Caco-2 (cell line): Measurements from ENCODE around the gene MACROD2. TPM values are rescaled to one million over a fixed set of nuclear protein-coding genes. Genes with fewer than 3 reads are reported as not detected.
"Not testable (repeated sequence)": the region's sequence is repeated elsewhere in the genome, so short reads cannot be mapped to it uniquely, and the experiment has no call there.

Experiments
- BruUV-seq: library from RNA; stranded (reverse); fragments of 400-500 nt; replicated peaks from 2 replicates; lab custom pipeline; 2021; lab: Mats Ljungman, UMichigan
- CTCF ChIA-PET: fragments of 300-600 bp; sonication (Branson Sonifier 250); formaldehyde crosslinking; loops from one replicate; lab custom pipeline; 2022; ENCODE audit warnings: antibody characterized with exemption; lab: Charles Lee
- POLR2A ChIA-PET: fragments of 300-600 bp; sonication (Branson Sonifier 250); formaldehyde crosslinking; loops from one replicate; lab custom pipeline; 2022; ENCODE audit warnings: antibody characterized with exemption; lab: Charles Lee
- DNase-seq, 2 experiments: peaks; one replicate each; pipeline versions ENCODE4 v3.0.0 to v3.0.0-alpha.2; 2020 to 2022
- H3K27me3 ChIP-seq: replicated peaks from 2 replicates; pipeline ENCODE4 v1.6.0; 2011; ENCODE audit warnings: low read length; ENCODE audit not compliant: control insufficient read depth, insufficient read depth
- H3K36me3 ChIP-seq: 2 replicates; pipeline ENCODE4 v1.5.1; 2011; ENCODE audit warnings: low read length; ENCODE audit not compliant: control insufficient read depth, insufficient read depth
- H3K4me1 ChIP-seq: fragments of 250-450 bp; sonication (Bioruptor Pico); 2 replicates; pipeline ENCODE4 v1.5.1; 2020; ENCODE audit warnings: mild to moderate bottlenecking
- H3K4me3 ChIP-seq: 2 replicates; pipeline ENCODE4 v1.5.1; 2011; ENCODE audit warnings: low read depth, mild to moderate bottlenecking, control low read depth, low read length
- H3K9me3 ChIP-seq: fragments of 250-450 bp; sonication (Bioruptor Pico); 2 replicates; pipeline ENCODE4 v1.5.1; 2020; ENCODE audit warnings: mild to moderate bottlenecking, moderate library complexity
- H3K27ac Mint-ChIP-seq: one replicate; pipeline ENCODE4 v1.8.0; 2022; ENCODE audit warnings: mixed read lengths; ENCODE audit not compliant: unreplicated experiment
- H3K27me3 Mint-ChIP-seq: one replicate; pipeline ENCODE4 v1.8.0; 2022; ENCODE audit warnings: mixed read lengths; ENCODE audit not compliant: insufficient read depth, unreplicated experiment
- H3K36me3 Mint-ChIP-seq: one replicate; pipeline ENCODE4 v1.8.0; 2022; ENCODE audit warnings: mild to moderate bottlenecking, mixed read lengths; ENCODE audit not compliant: insufficient read depth, unreplicated experiment
- H3K4me1 Mint-ChIP-seq: one replicate; pipeline ENCODE4 v1.8.0; 2022; ENCODE audit warnings: low read depth, mixed read lengths; ENCODE audit not compliant: unreplicated experiment
- H3K4me3 Mint-ChIP-seq: one replicate; pipeline ENCODE4 v1.8.0; 2022; ENCODE audit warnings: mild to moderate bottlenecking, moderate library complexity, mixed read lengths; ENCODE audit not compliant: unreplicated experiment
- H3K9me3 Mint-ChIP-seq: one replicate; pipeline ENCODE4 v1.8.0; 2022; ENCODE audit warnings: mixed read lengths; ENCODE audit not compliant: unreplicated experiment
- CTCF ChIP-seq, 2 experiments: fragments of 200-600 bp in 1 of 2; IDR thresholded peaks; 1 replicate in 1 of 2; 2 replicates in 1 of 2; pipeline versions ENCODE4 v1.5.1 to v1.8.0; 2011 to 2022; ENCODE audit warnings: antibody characterized with exemption in 1 of 2, control low read depth in 1 of 2, inconsistent platforms in 1 of 2, low read depth in 1 of 2, low read length in 1 of 2, mild to moderate bottlenecking in 1 of 2, moderate library complexity in 1 of 2; ENCODE audit not compliant: insufficient read depth in 1 of 2, severe bottlenecking in 1 of 2, unreplicated experiment in 1 of 2
- intact Hi-C: fragments of 100-400 bp; cut with micrococcal nuclease; formaldehyde crosslinking; loops from one replicate; pipeline ENCODE4 v1.10.0; 2022; ENCODE audit not compliant: unreplicated experiment
- total RNA-seq: library from RNA; stranded (reverse); gene quantifications from 2 replicates; pipeline ENCODE4 v1.2.3, GENCODE V29; 2022

The MACROD2 gene
- total RNA-seq, 1 experiment from 2014 or later = 6.4 TPM

- Histone ChIP-seq H3K4me1 (no peaks in the 10 kb centered on the region), H3K9me3 (no peaks in the 10 kb centered on the region), H3K27me3 (no peaks in the 10 kb centered on the region), H3K4me3 (no peak overlapping the region), H3K36me3 (no peaks in the 10 kb centered on the region)
- no peaks in the 10 kb centered on the region for H3K4me1 Mint-ChIP-seq
- CTCF ChIA-PET = no interaction called here
- no peak for DNase-seq
- peaks cover 3% of the 10 kb centered on the region for H3K27me3 Mint-ChIP-seq
- no peaks in the 10 kb centered on the region for H3K9me3 Mint-ChIP-seq
- no TSS peak for BruUV-seq
- POLR2A ChIA-PET = no interaction called here
- TF ChIP-seq CTCF (IDR thresholded peaks at IDR 0.05; ENCODE audit: insufficient read depth in 1 of 2, low read depth in 1 of 2, low read length in 1 of 2, severe bottlenecking in 1 of 2, unreplicated experiment in 1 of 2) = no peak
- H3K27ac Mint-ChIP-seq = no peak overlapping the region
- no peaks in the 10 kb centered on the region for H3K36me3 Mint-ChIP-seq
- intact Hi-C loops = no loop called here
- H3K4me3 Mint-ChIP-seq = no peak overlapping the region
Observed at GRCh38 chr20:14030991-14031390, 35.7 kb downstream of the MACROD2 start.

- no peak for DNase-seq
- POLR2A ChIA-PET = no interaction called here
- Mint-ChIP-seq H3K9me3 (no peaks in the 10 kb centered on the region), H3K27me3 (no peaks in the 10 kb centered on the region), H3K4me3 (no peak overlapping the region), H3K4me1 (no peaks in the 10 kb centered on the region), H3K36me3 (no peaks in the 10 kb centered on the region), H3K27ac (no peak overlapping the region)
- Histone ChIP-seq H3K36me3 (no peaks in the 10 kb centered on the region), H3K27me3 (no peaks in the 10 kb centered on the region), H3K9me3 (no peaks in the 10 kb centered on the region), H3K4me3 (no peak overlapping the region), H3K4me1 (no peaks in the 10 kb centered on the region)
- no peak for TF ChIP-seq CTCF (IDR thresholded peaks at IDR 0.05; ENCODE audit: insufficient read depth in 1 of 2, low read depth in 1 of 2, low read length in 1 of 2, severe bottlenecking in 1 of 2, unreplicated experiment in 1 of 2)
- BruUV-seq = no TSS peak
- intact Hi-C loops = no loop called here
- CTCF ChIA-PET = no interaction called here
Observed at GRCh38 chr20:14033310-14033709, 38.0 kb downstream of the MACROD2 start.

- POLR2A ChIA-PET = no interaction called here
- no peak for DNase-seq
- Histone ChIP-seq H3K4me1 (no peaks in the 10 kb centered on the region), H3K36me3 (no peaks in the 10 kb centered on the region), H3K4me3 (no peak overlapping the region), H3K9me3 (no peaks in the 10 kb centered on the region), H3K27me3 (no peaks in the 10 kb centered on the region)
- Mint-ChIP-seq H3K27ac (no peak overlapping the region), H3K36me3 (no peaks in the 10 kb centered on the region), H3K27me3 (no peaks in the 10 kb centered on the region), H3K4me1 (no peaks in the 10 kb centered on the region), H3K4me3 (no peak overlapping the region), H3K9me3 (no peaks in the 10 kb centered on the region)
- BruUV-seq = no TSS peak
- no peak for TF ChIP-seq CTCF (IDR thresholded peaks at IDR 0.05; ENCODE audit: insufficient read depth in 1 of 2, low read depth in 1 of 2, low read length in 1 of 2, severe bottlenecking in 1 of 2, unreplicated experiment in 1 of 2)
- intact Hi-C loops = no loop called here
- CTCF ChIA-PET = no interaction called here
Observed at GRCh38 chr20:14036567-14036966, 41.3 kb downstream of the MACROD2 start.

- H3K9me3 ChIP-seq, H3K27ac Mint-ChIP-seq, DNase-seq, POLR2A ChIA-PET, H3K4me3 ChIP-seq, H3K4me1 ChIP-seq, H3K27me3 Mint-ChIP-seq, H3K9me3 Mint-ChIP-seq, H3K36me3 ChIP-seq, H3K27me3 ChIP-seq, CTCF ChIA-PET, H3K4me3 Mint-ChIP-seq, BruUV-seq, H3K4me1 Mint-ChIP-seq, H3K36me3 Mint-ChIP-seq, intact Hi-C loops: not testable (repeated sequence)
Observed at GRCh38 chr20:14044712-14045276, 49.5 kb downstream of the MACROD2 start.
